ENCODE data around the gene AADACL2.
"Not testable (repeated sequence)": the region's sequence is repeated elsewhere in the genome, so short reads cannot be mapped to it uniquely, and the experiment has no call there.

The AADACL2 gene, protein sequence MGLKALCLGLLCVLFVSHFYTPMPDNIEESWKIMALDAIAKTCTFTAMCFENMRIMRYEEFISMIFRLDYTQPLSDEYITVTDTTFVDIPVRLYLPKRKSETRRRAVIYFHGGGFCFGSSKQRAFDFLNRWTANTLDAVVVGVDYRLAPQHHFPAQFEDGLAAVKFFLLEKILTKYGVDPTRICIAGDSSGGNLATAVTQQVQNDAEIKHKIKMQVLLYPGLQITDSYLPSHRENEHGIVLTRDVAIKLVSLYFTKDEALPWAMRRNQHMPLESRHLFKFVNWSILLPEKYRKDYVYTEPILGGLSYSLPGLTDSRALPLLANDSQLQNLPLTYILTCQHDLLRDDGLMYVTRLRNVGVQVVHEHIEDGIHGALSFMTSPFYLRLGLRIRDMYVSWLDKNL

GRCh38 chr3:151733613-151734012, at the start of gene AADACL2:
AADACL2 (plus strand) TSS chr3:151733927; CDS start chr3:151734036, 109 bp downstream.
- DNase-seq, result no peak

- no peak for DNase-seq
Observed at GRCh38 chr3:151684094-151684493, 49.6 kb upstream of the AADACL2 start.

GRCh38 chr3:151686257-151686656, 47.5 kb upstream of the AADACL2 start:
- DNase-seq, result no peak

DNA sequence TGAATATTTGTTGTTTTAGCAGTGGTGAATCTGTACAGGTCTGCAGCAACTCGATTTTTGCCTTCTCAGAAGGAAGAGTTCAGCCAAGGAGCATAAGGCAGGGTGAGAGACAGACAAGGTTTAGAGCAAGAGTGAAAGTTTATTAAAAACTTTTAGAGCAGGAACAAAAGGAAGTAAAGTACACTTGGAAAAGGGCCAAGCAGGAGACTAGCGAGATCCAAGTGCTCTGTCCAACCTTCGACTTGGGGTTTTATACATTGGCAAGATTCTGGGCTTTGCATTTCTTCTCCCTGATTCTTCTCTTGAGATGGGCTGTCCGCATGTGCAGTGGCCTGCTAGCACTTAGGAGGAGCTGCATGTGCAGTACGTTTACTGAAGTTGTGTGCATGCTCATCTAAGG, 46.7 kb upstream of the AADACL2 start:
- DNase-seq, result no peak

GRCh38 chr3:151688571-151688970, 45.2 kb upstream of the AADACL2 start:
- DNase-seq, result no peak

GRCh38 chr3:151690645-151691044, 43.1 kb upstream of the AADACL2 start:
- no peak for DNase-seq

DNA sequence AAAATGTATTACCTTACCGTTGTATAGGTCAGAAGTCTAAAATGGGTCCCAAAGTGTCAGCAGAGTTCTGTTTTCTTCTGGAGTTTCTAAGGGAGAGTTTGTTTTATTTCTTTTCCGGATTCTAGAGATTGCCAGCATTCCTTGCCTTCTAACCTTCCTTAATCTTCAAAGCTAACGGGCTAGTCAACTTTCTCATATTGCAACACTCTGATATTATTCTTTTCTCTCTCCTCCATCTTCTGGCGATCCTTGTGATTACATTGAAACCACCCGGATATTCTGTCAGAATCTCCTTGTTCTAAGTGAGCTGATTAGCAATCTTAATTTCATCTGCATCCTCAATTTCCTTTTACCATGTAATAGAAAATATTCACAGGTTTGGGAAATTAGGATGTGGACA, 36.2 kb upstream of the AADACL2 start:
- no peak for DNase-seq

- DNase-seq, result no peak
Observed at GRCh38 chr3:151707216-151707615, 26.5 kb upstream of the AADACL2 start.

DNA sequence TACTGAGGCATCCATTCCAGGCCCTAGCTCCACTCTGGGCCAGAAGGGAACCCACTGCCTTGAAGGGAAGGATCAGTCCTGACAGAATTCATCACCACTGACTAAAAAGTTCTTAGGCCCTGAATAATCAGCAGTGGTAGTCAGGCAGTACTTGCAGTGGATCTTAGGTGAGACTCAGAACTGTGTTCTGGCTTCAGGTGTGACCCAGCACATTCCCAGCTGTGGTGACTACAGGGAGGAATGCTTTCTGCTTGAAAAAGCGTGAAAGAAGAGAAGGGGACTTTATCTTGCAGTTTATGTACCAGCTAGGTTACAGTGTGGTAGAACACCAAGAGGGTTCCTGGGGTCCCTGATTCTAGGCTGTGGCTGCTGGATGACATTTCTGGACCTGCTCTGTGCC, 24.9 kb upstream of the AADACL2 start:
- DNase-seq, result no peak

DNA sequence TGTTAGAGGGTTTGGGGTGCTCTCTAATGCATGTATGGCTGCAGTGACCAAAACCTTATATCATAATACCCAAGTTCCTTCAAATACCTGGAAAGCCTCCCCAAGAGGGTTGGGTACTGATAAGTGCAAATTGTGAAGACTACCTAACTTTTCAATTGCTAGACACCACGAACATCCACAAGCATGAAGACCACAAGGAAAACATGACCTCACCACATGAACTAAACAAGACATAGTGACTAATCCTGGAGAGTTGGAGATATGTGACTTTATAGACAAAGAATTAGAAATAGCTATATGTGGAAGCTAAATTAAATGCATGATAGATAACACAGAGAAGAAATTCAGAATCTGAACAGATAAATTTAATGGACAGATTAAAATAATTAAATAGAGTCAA, 23.9 kb upstream of the AADACL2 start:
- DNase-seq, result no peak

- DNase-seq, result no peak
Observed at GRCh38 chr3:151721294-151721693, 12.4 kb upstream of the AADACL2 start.

GRCh38 chr3:151722856-151723255, 10.9 kb upstream of the AADACL2 start:
- DNase-seq, result no peak

DNA sequence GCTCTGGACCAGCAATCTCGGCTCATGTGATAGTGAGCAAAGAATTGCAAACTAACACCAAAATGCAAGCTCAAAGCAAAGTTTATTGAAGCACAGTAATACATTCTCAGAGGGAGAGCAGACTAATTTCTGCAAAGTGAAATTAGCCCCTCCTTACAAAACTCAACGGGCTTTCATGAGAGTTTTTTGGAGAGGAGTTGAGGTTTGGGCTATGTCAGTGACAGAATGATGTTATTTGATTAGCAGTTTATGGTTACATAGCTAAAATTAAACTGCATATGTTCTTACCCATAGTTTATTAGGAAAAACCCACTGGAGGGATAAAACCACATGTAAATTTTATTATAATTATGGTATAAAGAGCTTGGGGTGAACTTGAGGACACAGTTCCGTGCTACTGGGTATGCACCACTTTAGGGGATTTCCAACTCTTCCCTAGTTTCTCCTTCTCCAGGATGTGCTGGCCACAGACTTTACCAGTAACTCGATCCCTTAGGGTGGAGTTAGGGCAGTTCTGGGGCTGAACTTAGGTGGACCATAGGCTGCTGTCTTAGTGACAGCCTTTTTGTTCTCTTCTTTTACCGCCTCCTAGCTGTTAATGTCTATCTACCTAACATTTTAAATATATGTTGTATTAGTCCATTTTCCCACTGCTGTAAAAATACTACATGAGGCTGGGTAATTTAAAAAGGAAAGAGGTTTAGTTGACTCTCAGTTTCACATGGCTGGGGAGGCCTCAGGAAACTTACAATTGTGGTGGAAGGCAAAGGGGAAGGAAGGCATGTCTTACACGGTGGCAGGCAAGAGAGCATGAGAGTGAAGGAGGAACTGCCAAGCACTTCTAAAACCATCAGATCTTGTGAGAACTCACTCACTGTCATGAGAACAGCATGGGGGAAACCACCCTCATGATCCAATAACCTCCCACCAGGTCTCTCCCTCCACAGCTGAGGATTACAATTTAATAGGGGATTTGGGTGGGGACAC, 8.9 kb upstream of the AADACL2 start:
- no peak for DNase-seq

DNA sequence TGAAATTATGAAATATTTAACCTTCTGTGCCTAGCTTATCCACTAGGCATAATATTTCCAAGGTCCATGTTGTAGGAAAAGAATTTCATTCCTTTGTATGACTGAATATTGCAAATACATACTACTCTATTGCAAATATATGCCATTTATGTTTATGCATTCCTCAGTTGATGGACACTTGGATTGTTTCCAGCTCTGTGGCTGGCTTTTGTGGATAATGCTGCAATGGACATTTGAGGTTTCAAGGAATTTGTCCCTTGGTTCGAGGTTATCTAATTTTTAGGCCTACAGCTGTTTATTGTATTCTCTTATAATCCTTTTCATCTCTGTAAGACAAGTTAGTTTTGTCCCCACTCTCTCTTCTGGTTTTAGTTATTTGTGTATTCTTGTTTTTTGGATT, 7.7 kb upstream of the AADACL2 start:
- DNase-seq, result no peak

DNA sequence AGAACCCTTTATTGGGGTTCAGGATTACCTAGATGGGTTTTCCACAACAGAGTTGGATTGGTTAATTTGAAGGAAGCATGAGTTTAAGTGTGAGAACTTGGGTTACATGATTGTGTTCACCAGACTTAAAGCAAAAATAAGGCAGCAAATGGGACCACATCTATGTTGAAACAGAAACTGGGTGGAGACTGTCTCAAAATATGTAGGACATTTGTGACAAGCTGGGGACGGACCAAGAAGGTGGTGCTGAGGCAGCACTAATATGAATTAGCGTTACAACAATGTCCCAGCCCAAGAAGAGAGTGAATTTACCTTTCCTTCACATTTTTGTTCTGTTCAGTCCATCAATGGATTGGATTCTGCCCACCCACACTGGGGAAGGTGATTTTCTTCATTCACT, 866 bp upstream of the AADACL2 start:
- DNase-seq, result no peak

- no peak for DNase-seq
Observed at GRCh38 chr3:151740581-151740980, 6.9 kb downstream of the AADACL2 start.

DNA sequence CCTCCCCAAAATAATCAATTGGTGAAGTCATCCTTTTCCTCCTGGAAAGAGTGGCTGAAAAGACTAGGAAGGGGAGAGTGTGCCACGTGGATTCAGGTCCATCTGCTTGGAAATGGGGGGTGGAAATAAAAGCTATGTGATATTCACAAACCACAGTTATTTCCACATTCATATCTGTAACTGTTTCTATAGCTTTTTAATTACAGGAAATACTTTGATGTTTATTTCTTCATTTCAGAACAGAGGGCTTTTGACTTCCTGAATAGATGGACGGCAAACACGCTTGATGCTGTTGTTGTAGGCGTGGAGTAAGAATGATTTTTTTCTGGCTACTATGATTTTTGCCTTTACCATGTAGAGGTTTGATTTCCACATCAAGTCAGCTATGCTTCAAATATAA, 10.1 kb downstream of the AADACL2 start:
- DNase-seq, result no peak

DNA sequence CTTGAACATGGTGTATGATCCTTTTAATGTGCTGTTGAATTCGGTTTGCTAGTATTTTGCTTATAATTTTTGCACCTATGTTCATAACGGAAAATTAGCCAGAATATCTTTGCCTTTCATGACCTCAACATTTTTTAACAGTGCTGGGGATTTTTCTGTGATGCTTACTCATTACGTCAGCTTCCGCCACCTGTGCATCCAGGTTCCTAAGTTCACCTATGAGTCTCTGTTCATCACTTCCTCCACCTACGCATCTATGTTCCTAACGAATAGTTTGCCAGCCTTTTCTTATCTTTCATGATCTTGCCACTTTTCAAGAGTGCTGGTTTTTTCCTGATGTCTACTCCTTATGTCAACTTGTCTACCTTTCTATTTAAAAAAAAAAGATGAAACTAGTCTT, 16.5 kb downstream of the AADACL2 start:
- no peak for DNase-seq

- DNase-seq, result no peak
Observed at GRCh38 chr3:151750678-151751077, 17.0 kb downstream of the AADACL2 start.

- DNase-seq, result no peak
Observed at GRCh38 chr3:151751161-151751560, 17.4 kb downstream of the AADACL2 start.

GRCh38 chr3:151753846-151754245, 20.1 kb downstream of the AADACL2 start:
- no peak for DNase-seq

- no peak for DNase-seq
Observed at GRCh38 chr3:151761581-151761980, 27.9 kb downstream of the AADACL2 start.

DNA sequence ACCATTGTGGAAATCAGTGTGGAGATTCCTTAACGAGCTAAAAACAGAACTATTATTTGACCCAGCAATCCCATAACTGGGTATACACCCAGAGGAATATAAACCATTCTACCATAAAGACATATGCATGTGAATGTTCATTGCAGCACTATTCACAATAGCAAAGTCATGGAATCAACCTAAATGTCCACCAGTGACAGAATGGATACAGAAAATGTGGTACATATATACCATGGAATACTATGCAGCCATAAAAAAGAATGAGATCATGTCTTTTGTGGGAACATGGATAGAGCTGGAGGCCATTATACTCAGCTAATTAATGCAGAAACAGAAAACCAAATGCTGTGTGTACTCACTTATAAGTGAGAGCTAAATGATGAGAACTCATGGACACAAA, 31.0 kb downstream of the AADACL2 start:
- not testable (repeated sequence) for DNase-seq

- no peak for DNase-seq
Observed at GRCh38 chr3:151765685-151766084, 32.0 kb downstream of the AADACL2 start.
